Measurements from ENCODE around the gene ZDHHC13.

DNA sequence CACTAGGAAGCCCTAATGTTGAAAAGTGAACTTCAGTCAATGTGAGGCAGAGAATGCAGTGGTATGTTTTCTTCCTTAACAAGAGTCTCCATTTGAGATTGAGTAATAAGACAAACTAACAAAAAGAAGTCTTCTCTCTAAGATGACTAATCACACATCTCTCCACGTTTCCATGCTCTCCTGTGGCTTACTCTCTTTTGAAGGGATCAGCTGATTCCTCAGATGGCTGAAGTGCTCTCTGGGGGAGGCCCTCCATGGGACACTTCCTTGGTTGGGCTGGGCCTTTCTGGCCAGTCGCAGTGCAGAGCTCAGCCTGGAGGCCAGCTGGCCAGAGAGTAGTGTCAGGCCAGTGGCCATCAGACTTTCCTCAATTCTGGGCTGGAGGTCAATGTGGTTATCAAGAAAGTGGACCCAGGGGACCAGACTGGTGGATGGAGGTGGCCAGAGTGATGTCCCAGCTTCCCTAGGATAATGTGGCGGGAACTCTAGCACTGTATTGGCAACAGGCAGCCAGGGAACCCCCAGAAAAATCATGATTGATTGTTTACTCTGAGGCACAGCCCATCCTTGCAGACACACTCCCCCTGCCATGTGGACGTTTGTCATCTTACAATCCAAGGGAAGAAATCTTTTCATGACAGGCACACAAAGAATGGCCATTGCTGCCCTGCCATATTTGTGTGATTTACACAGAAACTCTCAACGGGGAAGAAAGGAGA is 70.3 kb downstream of the ZDHHC13 start:
- TF ChIP-seq, protein P1, sequence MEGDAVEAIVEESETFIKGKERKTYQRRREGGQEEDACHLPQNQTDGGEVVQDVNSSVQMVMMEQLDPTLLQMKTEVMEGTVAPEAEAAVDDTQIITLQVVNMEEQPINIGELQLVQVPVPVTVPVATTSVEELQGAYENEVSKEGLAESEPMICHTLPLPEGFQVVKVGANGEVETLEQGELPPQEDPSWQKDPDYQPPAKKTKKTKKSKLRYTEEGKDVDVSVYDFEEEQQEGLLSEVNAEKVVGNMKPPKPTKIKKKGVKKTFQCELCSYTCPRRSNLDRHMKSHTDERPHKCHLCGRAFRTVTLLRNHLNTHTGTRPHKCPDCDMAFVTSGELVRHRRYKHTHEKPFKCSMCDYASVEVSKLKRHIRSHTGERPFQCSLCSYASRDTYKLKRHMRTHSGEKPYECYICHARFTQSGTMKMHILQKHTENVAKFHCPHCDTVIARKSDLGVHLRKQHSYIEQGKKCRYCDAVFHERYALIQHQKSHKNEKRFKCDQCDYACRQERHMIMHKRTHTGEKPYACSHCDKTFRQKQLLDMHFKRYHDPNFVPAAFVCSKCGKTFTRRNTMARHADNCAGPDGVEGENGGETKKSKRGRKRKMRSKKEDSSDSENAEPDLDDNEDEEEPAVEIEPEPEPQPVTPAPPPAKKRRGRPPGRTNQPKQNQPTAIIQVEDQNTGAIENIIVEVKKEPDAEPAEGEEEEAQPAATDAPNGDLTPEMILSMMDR (IDR thresholded peaks at IDR 0.05; ENCODE audit: low read length), result no peak
- no peak for TF ChIP-seq EZH2 (IDR thresholded peaks at IDR 0.05; ENCODE audit: borderline replicate concordance, low read length)

Measured in OCI-LY1 (cell line).